Upper lobe of right lung (tissue), 1 donor: Measurements from ENCODE around the gene ZNF467. TPM values are rescaled to one million over a fixed set of nuclear protein-coding genes. Genes with fewer than 3 reads are reported as not detected.

Experiments
- ATAC-seq: fragments of 200-7000 bp; cut with Tn5 transposase; one replicate; pipeline ENCODE4 v1.9.1; 2020; ENCODE audit warnings: mild to moderate bottlenecking, moderate library complexity
- DNase-seq: peaks from one replicate; pipeline ENCODE4 v3.0.0-alpha.2; 2020
- H3K27ac ChIP-seq: fragments of 200-600 bp; one replicate; pipeline ENCODE4 v1.8.0; 2022
- H3K27me3 ChIP-seq: fragments of 200-600 bp; one replicate; pipeline ENCODE4 v1.8.0; 2022; ENCODE audit warnings: mild to moderate bottlenecking
- H3K36me3 ChIP-seq: fragments of 200-600 bp; one replicate; pipeline ENCODE4 v1.8.0; 2022
- H3K4me1 ChIP-seq: fragments of 200-600 bp; one replicate; pipeline ENCODE4 v1.8.0; 2022
- H3K4me3 ChIP-seq: fragments of 200-600 bp; one replicate; pipeline ENCODE4 v1.8.0; 2022; ENCODE audit warnings: mild to moderate bottlenecking
- H3K9me3 ChIP-seq: fragments of 200-600 bp; one replicate; pipeline ENCODE4 v1.8.0; 2022
- CTCF ChIP-seq: fragments of 200-600 bp; IDR thresholded peaks from one replicate; pipeline ENCODE4 v1.8.0; 2022; ENCODE audit warnings: antibody characterized with exemption
- intact Hi-C: fragments of 100-400 bp; cut with DNase I; formaldehyde crosslinking; loops from one replicate; pipeline ENCODE4 v1.11.0; 2022
- total RNA-seq: library from RNA; stranded (reverse); fragmentation: NEBNext Ultra II Directional; extraction: Animal tissue kit (Norgen Biotek cat#: 25700); gene quantifications from one replicate; pipeline ENCODE4 v1.2.1, GENCODE V29; 2021
- donor health status: DM: no; HTN: yes; CAD: no; lungs with severe emphysema.

ZNF467 gene
- total RNA-seq, 1 donor from 2014 or later = 35.3 TPM

- Histone ChIP-seq H3K9me3 (no peaks in the 10 kb centered on the region), H3K4me3 (no peak overlapping the region), H3K36me3 (no peaks in the 10 kb centered on the region), H3K27me3 (no peaks in the 10 kb centered on the region), H3K27ac (no peak overlapping the region), H3K4me1 (no peaks in the 10 kb centered on the region)
- no peak for TF ChIP-seq CTCF
- ATAC-seq (no peak), DNase-seq (peak; percentile 46)
- intact Hi-C loops = loop anchor here (10.0 kb wide), 1 partner anchor 55 kb away; the partner anchor contains the start of gene ATP6V0E2
Observed at GRCh38 chr7:149819961-149820340, 46.6 kb upstream of the ZNF467 start.

- Histone ChIP-seq H3K4me1 (no peaks in the 10 kb centered on the region), H3K27ac (no peak overlapping the region), H3K27me3 (no peaks in the 10 kb centered on the region), H3K9me3 (no peaks in the 10 kb centered on the region), H3K36me3 (no peaks in the 10 kb centered on the region), H3K4me3 (no peak overlapping the region)
- DNase-seq = peak; percentile 60
- no peak for TF ChIP-seq CTCF
- intact Hi-C loops = loop anchor here (10.0 kb wide), 1 partner anchor 55 kb away; the partner anchor contains the start of gene ATP6V0E2
- ATAC-seq = no peak
Observed at GRCh38 chr7:149819141-149819960, 46.0 kb upstream of the ZNF467 start.

GRCh38 chr7:149818536-149818840, 45.1 kb upstream of the ZNF467 start:
- no peak overlapping the region for H3K4me3 ChIP-seq
- no peaks in the 10 kb centered on the region for H3K36me3 ChIP-seq
- intact Hi-C loops = loop anchor here (10.0 kb wide), 1 partner anchor 56 kb away; the partner anchor contains the start of gene ATP6V0E2
- TF ChIP-seq CTCF = no peak
- H3K27ac ChIP-seq = no peak overlapping the region
- peak; percentile 61 for DNase-seq
- H3K9me3 ChIP-seq = no peaks in the 10 kb centered on the region
- ATAC-seq = no peak
- no peaks in the 10 kb centered on the region for H3K4me1 ChIP-seq
- no peaks in the 10 kb centered on the region for H3K27me3 ChIP-seq

GRCh38 chr7:149817836-149818535, 44.6 kb upstream of the ZNF467 start:
- no peaks in the 10 kb centered on the region for H3K4me1 ChIP-seq
- DNase-seq = no peak
- H3K9me3 ChIP-seq = no peaks in the 10 kb centered on the region
- intact Hi-C loops = loop anchor here (10.0 kb wide), 1 partner anchor 57 kb away; the partner anchor contains the start of gene ATP6V0E2
- no peaks in the 10 kb centered on the region for H3K36me3 ChIP-seq
- no peak overlapping the region for H3K27ac ChIP-seq
- no peaks in the 10 kb centered on the region for H3K27me3 ChIP-seq
- ATAC-seq = no peak
- TF ChIP-seq CTCF = no peak
- no peak overlapping the region for H3K4me3 ChIP-seq

- ATAC-seq = no peak
- DNase-seq = peak; percentile 56
- Histone ChIP-seq H3K27me3 (no peaks in the 10 kb centered on the region), H3K27ac (no peak overlapping the region), H3K4me1 (no peaks in the 10 kb centered on the region), H3K9me3 (no peaks in the 10 kb centered on the region), H3K4me3 (no peak overlapping the region), H3K36me3 (no peaks in the 10 kb centered on the region)
- TF ChIP-seq CTCF = no peak
- intact Hi-C loops = loop anchor here (10.0 kb wide), 1 partner anchor 57 kb away; the partner anchor contains the start of gene ATP6V0E2
Observed at GRCh38 chr7:149817301-149817771, 43.9 kb upstream of the ZNF467 start.
